ENCODE data around the gene TMEM143.
"Not testable (repeated sequence)": the region's sequence is repeated elsewhere in the genome, so short reads cannot be mapped to it uniquely, and the experiment has no call there.

The TMEM143 gene

GRCh38 chr19:48330012-48330681, 33.6 kb downstream of the TMEM143 start:
- DNase-seq (ENCODE audit: low spot score) = peak; percentile 81

GRCh38 chr19:48329167-48329891, 34.4 kb downstream of the TMEM143 start:
- peak; percentile 69 for DNase-seq (ENCODE audit: low spot score)

DNA sequence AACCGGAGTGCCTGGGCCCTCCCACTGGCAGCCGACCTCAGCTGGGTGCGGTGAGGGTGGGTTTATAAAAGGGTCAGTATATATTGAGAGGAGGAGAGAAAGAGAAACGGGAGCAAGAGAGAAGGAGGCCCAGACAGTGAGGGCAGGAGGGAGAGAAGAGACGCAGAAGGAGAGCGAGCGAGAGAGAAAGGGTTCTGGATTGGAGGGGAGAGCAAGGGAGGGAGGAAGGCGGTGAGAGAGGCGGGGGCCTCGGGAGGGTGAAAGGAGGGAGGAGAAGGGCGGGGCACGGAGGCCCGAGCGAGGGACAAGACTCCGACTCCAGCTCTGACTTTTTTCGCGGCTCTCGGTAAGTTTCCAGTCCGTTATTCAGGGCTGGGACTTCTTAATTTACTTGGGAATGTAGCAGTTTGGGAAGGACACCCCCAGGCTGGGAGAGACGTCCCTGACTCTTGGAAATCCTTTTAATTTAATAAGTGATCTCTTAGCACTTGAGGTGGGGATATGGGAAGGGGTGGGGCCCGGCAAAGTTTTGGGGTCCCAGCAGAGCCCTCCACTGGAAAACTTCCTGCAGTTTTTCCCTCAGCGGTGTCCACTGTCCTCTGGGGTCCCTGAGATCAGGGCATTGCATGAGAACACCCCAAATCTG, 38.4 kb downstream of the TMEM143 start, which contains the start of gene EMP3:
Gene EMP3 (plus strand): TSS at position 288 of the 646 bp plus-strand sequence. CDS start 1,293 bp downstream, outside the sequence.
- DNase-seq (ENCODE audit: low spot score) = peak; percentile 86

- peak; percentile 99 for DNase-seq (ENCODE audit: low spot score)
Observed at GRCh38 chr19:48321622-48322591, 41.8 kb downstream of the TMEM143 start.

GRCh38 chr19:48321372-48321621, 42.4 kb downstream of the TMEM143 start:
- DNase-seq (ENCODE audit: low spot score) = peak; percentile 92

DNA sequence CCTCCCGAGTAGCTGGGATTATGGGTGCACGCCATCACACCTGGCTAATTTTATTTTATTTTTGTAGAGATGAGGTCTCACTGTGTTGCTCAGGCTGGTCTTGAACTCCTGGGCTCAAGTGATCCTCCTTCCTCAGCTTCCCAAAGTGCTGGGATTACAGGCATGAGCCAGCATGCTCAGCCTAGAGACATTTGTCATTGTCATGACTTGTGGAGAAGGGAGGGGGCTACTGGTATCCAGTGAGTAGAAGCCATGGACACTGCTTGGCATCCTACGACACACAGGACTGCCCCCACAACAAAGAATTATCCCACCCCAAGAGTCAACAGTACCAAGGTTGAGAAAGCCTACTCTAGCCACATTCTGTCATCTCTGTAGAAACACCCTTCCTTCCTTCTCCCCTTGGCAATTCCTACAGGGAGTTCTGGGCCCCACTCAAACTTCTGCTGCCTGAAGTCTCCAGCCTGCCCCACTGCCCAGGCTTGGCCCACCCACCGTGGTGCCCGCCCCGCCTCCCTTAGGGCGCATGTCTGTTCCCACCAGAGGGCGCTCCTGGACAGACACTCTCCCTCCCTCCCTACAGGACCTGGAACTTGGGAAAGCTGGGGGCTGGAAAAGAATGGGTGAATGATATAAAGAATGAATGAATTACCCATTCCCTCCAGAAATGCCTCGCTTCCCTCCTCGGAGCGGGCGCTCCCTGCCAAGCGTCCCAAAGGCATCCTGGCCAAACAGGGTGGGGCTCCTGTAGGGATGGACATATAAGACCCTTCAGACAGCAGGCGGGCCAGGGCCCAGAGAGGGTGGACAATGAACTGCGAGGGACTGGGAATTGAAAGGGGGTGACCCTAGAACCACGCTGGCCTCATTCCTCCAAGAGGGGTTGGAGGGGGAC, 43.8 kb downstream of the TMEM143 start:
- peak; percentile 76 for DNase-seq (ENCODE audit: low spot score)

DNA sequence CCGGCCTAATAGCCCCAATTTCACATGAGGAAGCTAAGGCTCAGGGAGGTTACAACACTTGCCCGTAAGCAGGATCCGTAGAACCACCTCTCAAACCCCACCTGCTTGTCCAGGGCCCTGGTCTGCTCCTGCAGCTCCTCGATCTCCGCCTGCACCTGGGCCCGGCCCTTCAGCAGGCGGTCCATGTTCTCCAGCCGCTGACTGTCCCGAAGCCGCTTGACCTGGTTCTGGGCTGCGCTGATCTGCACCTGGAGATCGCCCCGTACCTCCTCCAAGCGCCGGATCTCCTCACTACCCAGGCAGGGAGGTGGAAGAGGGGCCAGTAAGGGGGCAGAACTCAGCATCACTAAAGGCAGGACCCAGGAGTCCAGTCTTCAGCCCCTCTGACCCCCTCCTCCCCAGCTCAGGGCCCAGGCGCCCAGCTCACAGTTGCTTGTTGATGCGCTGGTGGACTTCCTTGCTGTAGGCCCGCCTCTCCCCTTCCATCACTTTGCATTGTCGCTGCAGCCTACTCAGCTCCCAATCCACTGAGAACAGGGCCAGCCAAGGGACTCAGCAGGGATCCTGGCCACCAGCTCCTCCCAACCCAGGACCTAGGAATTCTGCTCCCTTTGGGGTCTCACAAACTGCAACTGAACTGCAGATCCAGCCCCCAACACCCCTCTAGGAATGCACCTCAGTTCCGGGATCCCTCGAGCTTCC, 45.3 kb downstream of the TMEM143 start:
- DNase-seq (ENCODE audit: low spot score) = no peak

- not testable (repeated sequence) for DNase-seq (ENCODE audit: low spot score)
Observed at GRCh38 chr19:48317708-48317960, 46.1 kb downstream of the TMEM143 start.

GRCh38 chr19:48315712-48316111, 48.0 kb downstream of the TMEM143 start:
- DNase-seq (ENCODE audit: low spot score) = no peak

GRCh38 chr19:48311384-48311783, 52.4 kb downstream of the TMEM143 start:
- DNase-seq (ENCODE audit: low spot score) = no peak

DNA sequence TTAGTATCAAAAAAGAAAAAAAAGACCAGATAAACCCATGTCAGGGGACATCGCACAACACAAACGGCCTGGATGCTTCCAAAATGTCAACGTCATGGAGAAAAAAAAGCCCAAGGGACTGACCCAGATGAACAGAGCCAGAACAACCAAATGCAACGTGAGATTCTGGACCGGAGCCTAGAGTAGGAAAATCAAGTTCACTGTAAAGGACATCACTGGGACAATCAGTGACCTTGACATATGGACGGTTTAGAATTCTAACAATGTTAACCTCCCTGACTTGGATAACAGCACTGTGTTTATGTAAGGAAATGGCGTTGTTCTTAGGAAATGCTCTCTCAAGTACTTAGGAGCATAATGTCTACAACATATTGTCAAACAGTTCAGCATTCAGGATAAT, 53.5 kb downstream of the TMEM143 start:
- DNase-seq (ENCODE audit: low spot score) = no peak

DNA sequence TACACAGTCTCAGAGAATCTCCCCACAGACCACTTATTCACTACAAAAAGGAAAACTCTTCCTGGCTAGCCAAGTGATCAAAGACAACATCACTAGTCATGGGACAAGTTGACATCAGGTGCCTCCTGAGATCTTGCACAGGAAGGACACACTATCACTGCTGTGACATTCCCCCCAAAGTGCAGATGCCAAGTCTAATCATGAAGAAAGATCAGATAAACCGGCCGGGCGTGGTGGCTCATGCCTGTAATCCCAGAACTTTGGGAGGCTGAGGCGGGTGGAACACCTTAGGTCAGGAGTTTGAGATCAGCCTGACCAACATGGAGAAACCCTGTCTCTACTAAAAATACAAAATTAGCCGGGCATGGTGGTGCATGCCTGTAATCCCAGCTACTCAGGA, 54.0 kb downstream of the TMEM143 start:
- not testable (repeated sequence) for DNase-seq (ENCODE audit: low spot score)

DNA sequence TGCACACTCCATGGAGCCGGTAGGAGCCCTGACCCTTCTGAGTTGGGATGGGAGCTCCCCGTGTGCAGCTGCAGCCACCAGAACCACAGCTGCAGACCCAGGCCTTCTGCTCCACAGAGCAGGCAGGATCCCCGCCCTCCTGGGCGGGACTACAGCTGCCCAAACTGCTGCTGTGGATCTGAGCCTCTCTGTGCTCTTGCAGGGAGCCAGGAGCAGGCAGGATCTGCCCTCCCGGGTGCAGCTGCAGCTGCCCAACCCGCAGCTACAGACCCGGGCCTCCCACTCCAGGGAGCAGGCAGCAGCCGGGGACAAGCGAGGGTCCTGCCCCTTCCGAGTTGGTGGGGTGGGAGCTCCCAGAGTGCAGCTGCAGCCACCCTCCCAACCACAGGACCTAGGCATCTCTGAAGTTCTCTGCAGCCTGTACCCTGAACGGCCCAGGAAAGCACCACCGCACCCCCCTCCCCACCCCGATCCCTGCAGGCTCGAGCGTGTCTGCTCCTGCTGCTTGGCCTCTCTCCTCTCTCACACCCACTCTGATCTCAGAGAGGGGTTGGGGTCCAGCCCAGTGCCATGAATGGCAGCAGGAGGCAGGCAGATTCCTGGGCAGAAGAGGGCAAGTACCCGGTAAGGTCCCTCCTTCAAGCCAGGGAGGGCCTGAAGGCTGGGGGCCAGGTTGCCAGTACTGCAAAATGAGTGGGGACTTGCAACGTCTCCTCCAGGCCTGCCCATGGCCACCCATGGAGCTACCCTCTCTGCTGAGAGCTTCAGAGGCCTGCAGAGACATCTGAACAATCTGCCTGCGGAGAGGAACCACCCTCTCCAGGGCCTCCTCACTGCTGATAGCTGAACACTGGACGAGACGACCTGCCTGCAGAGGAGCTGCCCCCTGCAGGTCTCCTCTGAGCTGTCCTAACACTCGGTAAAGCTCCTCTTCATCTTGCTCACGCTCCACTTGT, 54.8 kb downstream of the TMEM143 start:
- DNase-seq (ENCODE audit: low spot score) = no peak

DNA sequence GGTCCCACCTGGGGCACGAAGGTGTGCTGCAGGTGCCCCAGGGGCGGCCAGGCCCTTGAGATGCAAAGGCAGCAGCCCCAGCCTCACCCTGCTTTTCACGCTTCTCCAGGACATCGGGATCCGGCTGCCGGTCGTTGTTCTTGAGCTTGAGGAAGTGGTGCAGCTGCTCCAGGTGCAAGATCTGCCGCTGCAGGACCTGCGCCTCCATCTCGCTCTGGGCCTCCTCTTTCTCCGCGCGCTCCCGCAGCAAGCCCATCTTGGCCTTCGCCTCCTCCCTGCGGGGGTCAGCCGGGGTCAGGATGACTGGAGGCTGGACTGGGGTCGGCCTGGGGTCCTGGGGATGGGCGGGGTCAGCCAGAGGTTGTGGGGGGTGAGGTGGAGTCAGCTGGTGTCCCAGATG, 59.9 kb downstream of the TMEM143 start:
- no peak for DNase-seq (ENCODE audit: low spot score)

DNA sequence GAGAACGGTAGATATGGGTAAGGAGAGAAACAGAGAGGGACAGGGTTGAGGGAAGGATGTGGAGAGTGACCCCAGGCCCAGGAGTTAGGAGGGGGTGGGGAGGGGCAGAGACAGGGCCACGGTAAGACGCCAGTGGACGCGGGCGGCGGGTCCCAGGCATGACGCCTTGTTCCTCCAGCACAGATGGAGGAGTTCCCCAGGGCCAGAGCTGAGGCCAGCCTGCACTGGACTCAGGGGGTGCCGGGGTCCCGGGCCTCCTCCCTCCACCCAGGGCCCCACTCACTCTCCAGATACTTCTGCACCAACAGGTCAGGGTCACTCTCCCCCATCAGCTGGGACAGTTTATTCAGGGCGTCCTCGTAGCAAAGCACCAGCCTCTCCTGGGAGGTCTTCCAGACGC, 60.4 kb downstream of the TMEM143 start:
- no peak for DNase-seq (ENCODE audit: low spot score)

- DNase-seq (ENCODE audit: low spot score) = no peak
Observed at GRCh38 chr19:48302600-48302959, 61.2 kb downstream of the TMEM143 start.

GRCh38 chr19:48301886-48302599, 61.7 kb downstream of the TMEM143 start:
- DNase-seq (ENCODE audit: low spot score) = no peak

DNA sequence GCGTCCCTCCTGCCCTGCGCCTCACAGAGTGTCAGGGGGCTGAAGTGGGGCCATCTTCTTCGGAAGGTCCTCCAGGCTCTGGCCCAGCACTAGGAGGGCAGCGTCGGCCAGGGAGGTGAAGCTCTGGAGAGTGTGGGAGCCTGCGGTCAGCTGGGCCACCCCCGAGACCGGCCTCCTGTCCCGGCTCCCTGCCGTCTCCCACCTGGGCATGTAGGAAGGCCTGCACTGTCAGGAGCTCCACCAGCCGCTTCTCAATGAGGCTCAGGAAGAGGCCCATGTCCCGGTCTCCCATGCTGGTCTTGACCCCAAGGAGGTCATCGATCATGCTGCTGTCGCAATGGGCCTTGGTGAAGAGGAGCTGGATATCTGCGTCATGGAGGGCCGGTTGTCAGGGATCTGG, 65.8 kb downstream of the TMEM143 start:
- DNase-seq (ENCODE audit: low spot score) = no peak

Data from kidney tubule cell (primary cell).